A549 (cell line): Measurements from ENCODE around the gene C12orf42. TPM values are rescaled to one million over a fixed set of nuclear protein-coding genes. Genes with fewer than 3 reads are reported as not detected.

Experiments used
- ATAC-seq, 2 experiments: fragments of 200-7000 bp in 1 of 2; fragments of >200 bp in 1 of 2; cut with Nextera tagmentation in 1 of 2; cut with Tn5 transposase in 1 of 2; 3 replicates each; pipeline versions ENCODE4 v1.8.0 to v1.9.1; 2018 to 2020; ENCODE audit warnings: mild to moderate bottlenecking in 1 of 2, moderate library complexity in 1 of 2
- CTCF ChIA-PET: fragments of 300-600 bp; sonication (Branson Sonifier 250); formaldehyde crosslinking; extraction: SDS; loops from one replicate; lab custom pipeline; 2021; ENCODE audit warnings: antibody characterized with exemption, inconsistent platforms; lab: Yijun Ruan, JAX
- POLR2A ChIA-PET: fragments of 350-600 bp; formaldehyde crosslinking; extraction: SDS; loops from one replicate; lab custom pipeline; 2021; ENCODE audit warnings: antibody characterized with exemption, inconsistent platforms; lab: Yijun Ruan, JAX
- DNase-seq, 2 experiments: peaks; one replicate each; pipeline versions ENCODE4 v3.0.0 to v3.0.0-alpha.2; 2011 to 2016; ENCODE audit warnings: low read depth in 1 of 2, low spot score in 1 of 2
- FAIRE-seq: peaks from 2 replicates; lab custom pipeline; 2011; peaks lifted over from hg19 to GRCh38; lab: Jason Lieb, UNC
- H3K27ac ChIP-seq, 2 experiments: fragments of >200 bp; sonication (Bioruptor Twin); formaldehyde crosslinking; 3 replicates each; pipeline ENCODE4 v1.5.1; 2016 to 2017
- H3K4me1 ChIP-seq: fragments of >200 bp; sonication (Bioruptor Twin); formaldehyde crosslinking; 3 replicates; pipeline ENCODE4 v1.6.1; 2016
- H3K4me2 ChIP-seq: fragments of >200 bp; sonication (Bioruptor Twin); formaldehyde crosslinking; 3 replicates; pipeline ENCODE4 v1.6.1; 2016
- H3K4me3 ChIP-seq: fragments of >200 bp; sonication (Bioruptor Twin); formaldehyde crosslinking; 3 replicates; pipeline ENCODE4 v1.5.1; 2016
- H3K9me3 ChIP-seq: fragments of >200 bp; sonication (Bioruptor Twin); formaldehyde crosslinking; 3 replicates; pipeline ENCODE4 v1.6.1; 2016
- ATOH8 ChIP-seq: fragments of 250-450 bp; sonication (Bioruptor Pico); IDR thresholded peaks from 2 replicates; pipeline ENCODE4 v1.5.0; 2020; ENCODE audit warnings: low read depth, mild to moderate bottlenecking, moderate library complexity
- CBX8 ChIP-seq: fragments of 200-600 bp; sonication (generic); IDR thresholded peaks from 2 replicates; pipeline ENCODE4 v1.6.1; 2016
- CTCF ChIP-seq: fragments of >200 bp; sonication (Bioruptor Twin); formaldehyde crosslinking; IDR thresholded peaks from 3 replicates; pipeline ENCODE4 v1.5.1; 2016
- EHMT2 ChIP-seq: fragments of 200-600 bp; sonication (generic); IDR thresholded peaks from 2 replicates; pipeline ENCODE4 v1.6.1; 2016; ENCODE audit warnings: antibody characterized with exemption, low read depth, mild to moderate bottlenecking, moderate library complexity
- EP300 ChIP-seq, 2 experiments: fragments of >200 bp; sonication (Bioruptor Twin); formaldehyde crosslinking; IDR thresholded peaks; 2 replicates in 1 of 2; 3 replicates in 1 of 2; pipeline ENCODE4 v1.6.1; 2016 to 2017
- ESRRA ChIP-seq: fragments of 150-350 bp; IDR thresholded peaks from 2 replicates; pipeline ENCODE4 v1.6.1; 2014; ENCODE audit warnings: mild to moderate bottlenecking, low read length, borderline replicate concordance
- FOSB ChIP-seq: fragments of 250-450 bp; sonication (Bioruptor Pico); IDR thresholded peaks from 2 replicates; pipeline ENCODE4 v1.5.0; 2020; ENCODE audit warnings: mild to moderate bottlenecking, moderate library complexity
- FOSL2 ChIP-seq, 2 experiments: fragments of 450-650 bp in 1 of 2; fragments of >200 bp in 1 of 2; sonication (Bioruptor Twin) in 1 of 2; formaldehyde crosslinking; IDR thresholded peaks; 2 replicates each; pipeline versions ENCODE4 v1.5.0 to v1.6.1; 2016 to 2020; ENCODE audit warnings: mild to moderate bottlenecking in 1 of 2, moderate library complexity in 1 of 2
- FOXS1 ChIP-seq: fragments of 250-450 bp; sonication (Bioruptor Pico); IDR thresholded peaks from 2 replicates; pipeline ENCODE4 v1.5.0; 2020; ENCODE audit warnings: mild to moderate bottlenecking, moderate library complexity
- GATA3 ChIP-seq: IDR thresholded peaks from 2 replicates; pipeline ENCODE4 v1.6.1; 2012; ENCODE audit warnings: borderline replicate concordance
- JUN ChIP-seq, 2 experiments: fragments of >200 bp; sonication (Bioruptor Twin); formaldehyde crosslinking; IDR thresholded peaks; 2 replicates in 1 of 2; 3 replicates in 1 of 2; pipeline ENCODE4 v1.6.1; 2016 to 2017
- JUNB ChIP-seq: fragments of >200 bp; sonication (Bioruptor Twin); formaldehyde crosslinking; IDR thresholded peaks from 2 replicates; pipeline ENCODE4 v1.6.1; 2016
- KDM1A ChIP-seq: fragments of 200-600 bp; sonication (generic); IDR thresholded peaks from 2 replicates; pipeline ENCODE4 v1.6.1; 2016; ENCODE audit warnings: low read depth, mild to moderate bottlenecking
- KDM5A ChIP-seq: fragments of 200-600 bp; sonication (generic); IDR thresholded peaks from 2 replicates; pipeline ENCODE4 v1.6.1; 2016; ENCODE audit warnings: antibody characterized with exemption, mild to moderate bottlenecking
- MAFK ChIP-seq: fragments of 450-650 bp; IDR thresholded peaks from 2 replicates; pipeline ENCODE4 v1.6.1; 2014; ENCODE audit not compliant: partially characterized antibody
- MAZ ChIP-seq: fragments of 150-350 bp; IDR thresholded peaks from 2 replicates; pipeline ENCODE4 v1.6.1; 2014; ENCODE audit warnings: antibody characterized with exemption, low read depth, low read length, borderline replicate concordance
- MYC ChIP-seq: IDR thresholded peaks from 2 replicates; pipeline ENCODE4 v1.6.1; 2012; ENCODE audit warnings: mild to moderate bottlenecking, inconsistent platforms, low read length, improper control_type of control experiment, borderline replicate concordance
- NR3C1 ChIP-seq: fragments of >200 bp; sonication (Bioruptor Twin); formaldehyde crosslinking; IDR thresholded peaks from 3 replicates; pipeline ENCODE4 v1.6.1; 2017
- POLR2A ChIP-seq: IDR thresholded peaks from 2 replicates; pipeline ENCODE4 v1.6.1; 2012; ENCODE audit warnings: mild to moderate bottlenecking, low read length
- RARB ChIP-seq: fragments of 250-450 bp; sonication (Bioruptor Pico); IDR thresholded peaks from 2 replicates; pipeline ENCODE4 v1.8.0; 2021; ENCODE audit warnings: mild to moderate bottlenecking, moderate library complexity
- RNF2 ChIP-seq: fragments of 200-600 bp; sonication (generic); IDR thresholded peaks from 2 replicates; pipeline ENCODE4 v1.6.1; 2016; ENCODE audit warnings: low read depth, mild to moderate bottlenecking, antibody characterized with exemption, moderate library complexity, borderline replicate concordance
- TFCP2L1 ChIP-seq: fragments of 250-450 bp; sonication (Bioruptor Pico); IDR thresholded peaks from 2 replicates; pipeline ENCODE4 v1.5.0; 2021; ENCODE audit warnings: mild to moderate bottlenecking
- TP53 ChIP-seq: fragments of 250-450 bp; sonication (Bioruptor Pico); IDR thresholded peaks from 2 replicates; pipeline ENCODE4 v1.5.0; 2021; ENCODE audit warnings: mild to moderate bottlenecking, moderate library complexity
- ZC3H11A ChIP-seq: fragments of 450-650 bp; IDR thresholded peaks from 2 replicates; pipeline ENCODE4 v1.6.1; 2014; ENCODE audit warnings: antibody characterized with exemption, mild to moderate bottlenecking
- ZFP36 ChIP-seq: fragments of 450-650 bp; IDR thresholded peaks from 2 replicates; pipeline ENCODE4 v1.6.1; 2014; ENCODE audit warnings: borderline replicate concordance; ENCODE audit not compliant: partially characterized antibody
- ZNF302 ChIP-seq: fragments of 250-450 bp; sonication (Bioruptor Pico); IDR thresholded peaks from 2 replicates; pipeline ENCODE4 v1.9.0; 2021; ENCODE audit warnings: inconsistent platforms, mild to moderate bottlenecking, moderate library complexity
- WGBS: methylation state at CpG from one replicate; pipeline ENCODE4 v1.1.6; 2017; ENCODE audit errors: missing lambda C conversion rate; 5-methylcytosine and 5-hydroxymethylcytosine counted together
- polyA plus RNA-seq, 4 experiments: library from polyadenylated mRNA; depleted of rRNA in 3 of 4; stranded (reverse); fragments of >200 nt; fragmentation: RNase III in 1 of 4; extraction: RNeasy Plus Mini Kit Qiagen cat#74134 plus additional on column Dnase treatment in 1 of 4; gene quantifications; 2 replicates in 3 of 4; 3 replicates in 1 of 4; pipeline ENCODE4 v1.2.3, GENCODE V29; 2011 to 2017
- TF ChIP-seq, protein P1 (sequence below): fragments of 150-350 bp; IDR thresholded peaks from 2 replicates; pipeline ENCODE4 v1.6.1; 2014; ENCODE audit warnings: low read depth, mild to moderate bottlenecking, low read length
- TF ChIP-seq, protein P2 (sequence below): fragments of >200 bp; sonication (Bioruptor Twin); formaldehyde crosslinking; IDR thresholded peaks from 2 replicates; pipeline ENCODE4 v1.6.1; 2016

C12orf42 gene
- polyA plus RNA-seq, 2 of the 4 experiments (the other 2 are of a cell fraction): not detected

GRCh38 chr12:103482365-103482764 is 13.4 kb downstream of the C12orf42 start:
- no peak for TF ChIP-seq GATA3
- TF ChIP-seq POLR2A: no peak
- no peak for TF ChIP-seq TP53
- no peak for TF ChIP-seq CTCF
- no peak for TF ChIP-seq ZC3H11A
- TF ChIP-seq FOXS1 (CRISPR knock-in tag): no peak
- no peak for TF ChIP-seq ZFP36
- TF ChIP-seq RNF2: no peak
- TF ChIP-seq ESRRA: no peak
- TF ChIP-seq JUN (IDR thresholded peaks at IDR 0.05): no peak
- TF ChIP-seq EP300 (IDR thresholded peaks at IDR 0.05): no peak
- no peak for TF ChIP-seq EHMT2
- TF ChIP-seq KDM5A: no peak
- TF ChIP-seq JUNB: no peak
- TF ChIP-seq, protein P1, sequence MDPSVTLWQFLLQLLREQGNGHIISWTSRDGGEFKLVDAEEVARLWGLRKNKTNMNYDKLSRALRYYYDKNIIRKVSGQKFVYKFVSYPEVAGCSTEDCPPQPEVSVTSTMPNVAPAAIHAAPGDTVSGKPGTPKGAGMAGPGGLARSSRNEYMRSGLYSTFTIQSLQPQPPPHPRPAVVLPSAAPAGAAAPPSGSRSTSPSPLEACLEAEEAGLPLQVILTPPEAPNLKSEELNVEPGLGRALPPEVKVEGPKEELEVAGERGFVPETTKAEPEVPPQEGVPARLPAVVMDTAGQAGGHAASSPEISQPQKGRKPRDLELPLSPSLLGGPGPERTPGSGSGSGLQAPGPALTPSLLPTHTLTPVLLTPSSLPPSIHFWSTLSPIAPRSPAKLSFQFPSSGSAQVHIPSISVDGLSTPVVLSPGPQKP: no peak
- DNase-seq (no peak), FAIRE-seq (peak; percentile 68), ATAC-seq (no peak)
- whole genome bisulfite sequencing: 29% methylated on average over 4 of the region's 4 CpGs
- no peak overlapping the region for H3K4me3 ChIP-seq
- no peaks in the 10 kb centered on the region for H3K4me1 ChIP-seq
- H3K9me3 ChIP-seq: no peaks in the 10 kb centered on the region; the same call in 2 of the 3 replicates
- H3K27ac ChIP-seq: no peak overlapping the region
- H3K4me2 ChIP-seq: no peak overlapping the region
- ChIA-PET POLR2A (no interaction called here), CTCF (no interaction called here)

- ChIA-PET POLR2A (no interaction called here), CTCF (no interaction called here)
- Histone ChIP-seq H3K27ac (no peak overlapping the region), H3K4me1 (no peaks in the 10 kb centered on the region), H3K9me3 (no peaks in the 10 kb centered on the region), H3K4me2 (no peak overlapping the region), H3K4me3 (no peak overlapping the region)
- TF ChIP-seq MAFK (no peak), MAZ (no peak), ZNF302 (no peak), EHMT2 (no peak), JUN (IDR thresholded peaks at IDR 0.05) (no peak), RARB (CRISPR knock-in tag) (no peak), MYC (no peak), CBX8 (no peak), NR3C1 (no peak), TFCP2L1 (CRISPR knock-in tag) (no peak), FOSL2 (IDR thresholded peaks at IDR 0.05) (no peak), FOSL2 (CRISPR knock-in tag; IDR thresholded peaks at IDR 0.05) (no peak), JUNB (no peak), ZC3H11A (no peak), TP53 (no peak), ATOH8 (CRISPR knock-in tag) (no peak), FOSB (CRISPR knock-in tag) (no peak), KDM1A (no peak)
- TF ChIP-seq, protein P2, sequence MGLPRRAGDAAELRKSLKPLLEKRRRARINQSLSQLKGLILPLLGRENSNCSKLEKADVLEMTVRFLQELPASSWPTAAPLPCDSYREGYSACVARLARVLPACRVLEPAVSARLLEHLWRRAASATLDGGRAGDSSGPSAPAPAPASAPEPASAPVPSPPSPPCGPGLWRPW: no peak
- FAIRE-seq: no peak
- no peak for ATAC-seq
- DNase-seq: no peak
- 71% methylated on average over 2 of the region's 2 CpGs for WGBS
Measured at GRCh38 chr12:103475073-103475472, 20.7 kb downstream of the C12orf42 start.
